Esophagus squamous epithelium (tissue), 5 donors: Measurements from ENCODE around the gene ISOC1. TPM values are rescaled to one million over a fixed set of nuclear protein-coding genes. Genes with fewer than 3 reads are reported as not detected.

Experiments used
- DNase-seq: peaks from one replicate; lab custom pipeline; 2025; lab: John Stamatoyannopoulos, UW
- H3K27ac ChIP-seq, 4 donors: fragments of 200-600 bp; sonication (generic); one replicate each; pipeline ENCODE4 v1.5.1; 2016 to 2019; ENCODE audit warnings: mild to moderate bottlenecking in 1 of 4
- H3K27me3 ChIP-seq, 4 donors: fragments of 200-600 bp; sonication (generic); 1 replicate in 3 of 4; 2 replicates in 1 of 4; pipeline versions ENCODE4 v1.5.1 to v1.6.0; 2017 to 2021; ENCODE audit warnings: antibody characterized with exemption in 1 of 4
- H3K36me3 ChIP-seq, 3 donors: fragments of 200-600 bp; sonication (generic); one replicate each; pipeline ENCODE4 v1.5.1; 2016 to 2019
- H3K4me1 ChIP-seq, 3 donors: fragments of 200-600 bp; sonication (generic); one replicate each; pipeline ENCODE4 v1.5.1; 2017 to 2019
- H3K4me3 ChIP-seq, 4 donors: fragments of 200-600 bp; sonication (generic); 1 replicate in 3 of 4; 2 replicates in 1 of 4; pipeline ENCODE4 v1.5.1; 2016 to 2019; ENCODE audit warnings: mild to moderate bottlenecking in 2 of 4, moderate library complexity in 1 of 4
- H3K9me3 ChIP-seq, 3 donors: fragments of 200-600 bp; sonication (generic); one replicate each; pipeline ENCODE4 v1.5.1; 2016 to 2019
- CTCF ChIP-seq, 6 experiments: fragments of 450-650 bp in 4 of 6; fragments of 200-600 bp in 2 of 6; sonication (generic) in 2 of 6; IDR thresholded peaks; one replicate each; pipeline ENCODE4 v1.5.1; 2016 to 2019; ENCODE audit warnings: antibody characterized with exemption in 6 of 6, mild to moderate bottlenecking in 4 of 6, moderate library complexity in 4 of 6
- POLR2A ChIP-seq, 4 donors: fragments of 450-650 bp; IDR thresholded peaks; one replicate each; pipeline ENCODE4 v1.6.1; 2017; ENCODE audit warnings: antibody characterized with exemption in 4 of 4, mild to moderate bottlenecking in 4 of 4, moderate library complexity in 3 of 4
- WGBS, 2 donors: methylation state at CpG; one replicate each; pipeline ENCODE4 v1.1.5; 2018; 5-methylcytosine and 5-hydroxymethylcytosine counted together
- intact Hi-C: fragments of 100-400 bp; cut with DNase I; formaldehyde crosslinking; loops from one replicate; pipeline ENCODE4 v1.15.0; 2022
- total RNA-seq, 4 donors: library from RNA; depleted of rRNA; stranded (reverse); fragments of >200 nt; gene quantifications; one replicate each; pipeline ENCODE4 v1.1.0, GENCODE V29; 2016
- donor health status: DM: yes; HTN: yes; CAD: no.

ISOC1 gene
- total RNA-seq, 4 donors from 2014 or later = 16.7 to 43.7 (median 36.7) TPM

DNA sequence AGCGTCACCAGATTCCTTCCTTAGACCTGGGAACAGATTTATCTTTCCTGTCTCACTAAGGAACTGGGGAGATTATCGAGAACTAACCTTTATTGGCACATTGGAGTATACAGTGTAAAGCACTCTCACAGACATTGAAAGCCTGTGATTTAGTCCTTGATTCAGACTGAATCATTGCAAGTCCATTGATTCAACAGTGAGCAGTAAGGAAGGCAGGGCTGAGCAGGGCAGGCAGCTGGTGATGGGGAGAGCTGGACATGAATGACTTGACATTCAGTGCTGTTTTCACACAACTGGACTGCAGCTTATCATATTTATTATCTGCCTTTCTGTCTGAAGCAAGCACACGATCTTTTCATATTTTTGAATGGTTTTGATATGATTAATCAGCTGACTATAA lies 16.2 kb downstream of the ISOC1 start:
- intact Hi-C loops = no loop called here
- Histone ChIP-seq H3K36me3 (peaks cover 0 to 69% (median 0%) of the 10 kb centered on the region in 3 donors), H3K4me3 (no peak overlapping the region), H3K27me3 (no peaks in the 10 kb centered on the region), H3K4me1 (no peaks in the 10 kb centered on the region), H3K9me3 (no peaks in the 10 kb centered on the region), H3K27ac (no peak overlapping the region)
- DNase-seq = no peak
- no peak for TF ChIP-seq CTCF (IDR thresholded peaks at IDR 0.05)
- TF ChIP-seq POLR2A (IDR thresholded peaks at IDR 0.05) = no peak
- 63 to 72% methylated on average over 3 of the region's 3 CpGs for WGBS, 2 donors

GRCh38 chr5:129111351-129111750 lies 16.8 kb downstream of the ISOC1 start:
- WGBS, 2 donors = 75 to 85% methylated on average over 2 of the region's 2 CpGs
- H3K4me3 ChIP-seq = no peak overlapping the region
- no peak overlapping the region for H3K27ac ChIP-seq
- no peaks in the 10 kb centered on the region for H3K9me3 ChIP-seq
- TF ChIP-seq POLR2A (IDR thresholded peaks at IDR 0.05) = no peak
- TF ChIP-seq CTCF (IDR thresholded peaks at IDR 0.05) = no peak
- DNase-seq = no peak
- H3K4me1 ChIP-seq = no peaks in the 10 kb centered on the region
- intact Hi-C loops = no loop called here
- H3K27me3 ChIP-seq = no peaks in the 10 kb centered on the region
- peaks cover 0 to 63% (median 0%) of the 10 kb centered on the region in 3 donors for H3K36me3 ChIP-seq

GRCh38 chr5:129112295-129112694 lies 17.7 kb downstream of the ISOC1 start:
- Histone ChIP-seq H3K27me3 (no peaks in the 10 kb centered on the region), H3K4me3 (no peak overlapping the region), H3K36me3 (peaks cover 0 to 61% (median 0%) of the 10 kb centered on the region in 3 donors), H3K4me1 (no peaks in the 10 kb centered on the region), H3K9me3 (no peaks in the 10 kb centered on the region), H3K27ac (no peak overlapping the region)
- 78 to 89% methylated on average over 3 of the region's 3 CpGs for WGBS, 2 donors
- DNase-seq = no peak
- TF ChIP-seq POLR2A (IDR thresholded peaks at IDR 0.05) (no peak), CTCF (IDR thresholded peaks at IDR 0.05) (no peak)
- intact Hi-C loops = no loop called here

DNA sequence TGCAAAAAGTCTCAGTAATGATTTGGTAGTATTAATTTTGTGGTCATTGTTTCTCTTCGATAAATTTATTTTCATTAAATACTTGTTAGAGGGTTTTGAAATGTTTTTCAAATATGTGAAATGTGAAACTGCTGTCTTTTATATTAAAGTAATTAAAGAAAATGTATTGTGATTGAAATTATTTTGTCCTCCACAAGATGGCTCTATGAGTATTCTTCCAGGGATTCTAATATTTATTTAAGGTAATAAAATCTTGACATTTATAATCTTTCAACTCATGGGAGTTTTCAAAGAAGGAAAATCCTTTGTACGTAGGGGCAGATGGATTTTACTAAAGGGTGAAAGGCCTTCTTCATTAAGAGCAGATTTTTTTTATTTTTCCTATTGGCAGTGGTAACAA lies 19.3 kb downstream of the ISOC1 start:
- Histone ChIP-seq H3K4me3 (no peak overlapping the region), H3K4me1 (no peaks in the 10 kb centered on the region), H3K27me3 (no peaks in the 10 kb centered on the region), H3K27ac (no peak overlapping the region), H3K9me3 (no peaks in the 10 kb centered on the region), H3K36me3 (peaks cover 0 to 50% (median 0%) of the 10 kb centered on the region in 3 donors)
- intact Hi-C loops = no loop called here
- WGBS, 2 donors = 50 to 71% methylated on average over 2 of the region's 2 CpGs
- DNase-seq = no peak
- TF ChIP-seq POLR2A (IDR thresholded peaks at IDR 0.05) = no peak
- no peak for TF ChIP-seq CTCF (IDR thresholded peaks at IDR 0.05)

DNA sequence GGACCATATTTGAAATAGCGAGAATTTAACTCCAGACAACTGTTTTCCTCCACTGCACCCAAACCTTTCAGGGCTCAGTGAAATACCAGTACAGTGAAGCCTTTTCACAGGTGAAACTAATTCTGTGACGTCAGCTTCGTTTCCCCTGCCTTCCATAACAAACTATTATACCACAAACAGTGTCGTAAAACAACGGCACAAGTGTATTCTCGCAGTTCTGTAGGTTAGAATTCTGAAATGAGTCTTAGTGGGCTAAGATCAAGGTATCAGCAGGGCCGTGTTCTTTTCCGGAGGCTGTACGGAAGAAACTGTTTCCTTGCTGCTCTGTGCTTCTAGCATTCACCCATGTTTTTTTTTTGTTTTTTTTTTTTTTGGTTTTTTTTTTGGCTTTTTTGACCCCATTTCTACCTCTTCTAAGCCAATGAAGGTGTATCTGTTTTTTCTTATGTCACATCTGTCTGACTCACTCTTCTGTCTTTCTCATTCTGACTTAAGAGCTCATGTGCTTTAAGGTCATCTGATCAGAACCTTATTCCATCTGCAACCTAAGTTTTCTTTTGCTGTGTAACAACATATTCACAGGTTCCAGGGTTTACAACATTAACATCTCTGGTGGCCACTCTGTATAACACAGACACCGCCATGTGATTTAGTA lies 20.1 kb downstream of the ISOC1 start:
- intact Hi-C loops = no loop called here
- WGBS, 2 donors = 95 to 97% methylated on average over 10 of the region's 10 CpGs
- Histone ChIP-seq H3K4me3 (no peak overlapping the region), H3K9me3 (no peaks in the 10 kb centered on the region), H3K36me3 (peaks cover 0 to 45% (median 0%) of the 10 kb centered on the region in 3 donors), H3K4me1 (no peaks in the 10 kb centered on the region), H3K27me3 (no peaks in the 10 kb centered on the region), H3K27ac (no peak overlapping the region)
- DNase-seq = no peak
- no peak for TF ChIP-seq POLR2A (IDR thresholded peaks at IDR 0.05)
- no peak for TF ChIP-seq CTCF (IDR thresholded peaks at IDR 0.05)
